Liver (tissue), 3 donors: ENCODE data around the gene XAB2.

Experiments used
- CTCF ChIP-seq: fragments of 150-350 bp; IDR thresholded peaks from 2 replicates; pipeline ENCODE4 v1.5.1; 2017; ENCODE audit warnings: improper control_type of control experiment, low read depth, low read length; ENCODE audit not compliant: missing input control
- FOXA2 ChIP-seq: IDR thresholded peaks from 2 replicates; pipeline ENCODE4 v1.6.1; 2016; ENCODE audit warnings: antibody characterized with exemption
- HNF4G ChIP-seq: IDR thresholded peaks from 2 replicates; pipeline ENCODE4 v1.6.1; 2016; ENCODE audit warnings: antibody characterized with exemption
- JUND ChIP-seq, 2 donors: IDR thresholded peaks; 2 replicates each; pipeline ENCODE4 v1.6.1; 2016; ENCODE audit warnings: antibody characterized with exemption in 2 of 2
- MAX ChIP-seq: IDR thresholded peaks from 2 replicates; pipeline ENCODE4 v1.6.1; 2016; ENCODE audit warnings: antibody characterized with exemption
- RAD21 ChIP-seq, 2 donors: IDR thresholded peaks; 2 replicates each; pipeline ENCODE4 v1.6.1; 2016; ENCODE audit warnings: antibody characterized with exemption in 2 of 2, mild to moderate bottlenecking in 2 of 2
- TAF1 ChIP-seq: conservative IDR thresholded peaks from 2 replicates; pipeline ENCODE4 v1.6.1; 2016; ENCODE audit warnings: antibody characterized with exemption, mild to moderate bottlenecking
- donor health status: healthy.
- donor health status: healthy.

GRCh38 chr19:7639863-7640348, 10.6 kb upstream of the XAB2 start:
- TF ChIP-seq RAD21 (IDR thresholded peaks at IDR 0.05) = no peak
- TF ChIP-seq CTCF = no peak
- TF ChIP-seq FOXA2 = no peak
- TF ChIP-seq HNF4G = no peak
- no peak for TF ChIP-seq TAF1
- TF ChIP-seq JUND (IDR thresholded peaks at IDR 0.05) = no peak
- no peak for TF ChIP-seq MAX
